ENCODE measurements around the gene CYP2D6.

- no peak for TF ChIP-seq YY1 (IDR thresholded peaks at IDR 0.05; ENCODE audit: insufficient read depth, insufficient read length)
- no peak for TF ChIP-seq ZNF274 (IDR thresholded peaks at IDR 0.05; ENCODE audit: low read depth, low read length)
Observed at GRCh38 chr22:42156598-42156997, 26.0 kb upstream of the CYP2D6 start.

All from NT2/D1 (cell line).